GM18868 (cell line): ENCODE measurements around the gene TMBIM6.
"Not testable (repeated sequence)": the region's sequence is repeated elsewhere in the genome, so short reads cannot be mapped to it uniquely, and the experiment has no call there.

Experiments
- ATAC-seq: cut with Tn5 transposase; IDR thresholded peaks from one replicate; pipeline ENCODE4 v1.9.1; 2021; ENCODE audit warnings: mild to moderate bottlenecking, moderate library complexity; ENCODE audit not compliant: unreplicated experiment

Gene TMBIM6, protein sequence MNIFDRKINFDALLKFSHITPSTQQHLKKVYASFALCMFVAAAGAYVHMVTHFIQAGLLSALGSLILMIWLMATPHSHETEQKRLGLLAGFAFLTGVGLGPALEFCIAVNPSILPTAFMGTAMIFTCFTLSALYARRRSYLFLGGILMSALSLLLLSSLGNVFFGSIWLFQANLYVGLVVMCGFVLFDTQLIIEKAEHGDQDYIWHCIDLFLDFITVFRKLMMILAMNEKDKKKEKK

DNA sequence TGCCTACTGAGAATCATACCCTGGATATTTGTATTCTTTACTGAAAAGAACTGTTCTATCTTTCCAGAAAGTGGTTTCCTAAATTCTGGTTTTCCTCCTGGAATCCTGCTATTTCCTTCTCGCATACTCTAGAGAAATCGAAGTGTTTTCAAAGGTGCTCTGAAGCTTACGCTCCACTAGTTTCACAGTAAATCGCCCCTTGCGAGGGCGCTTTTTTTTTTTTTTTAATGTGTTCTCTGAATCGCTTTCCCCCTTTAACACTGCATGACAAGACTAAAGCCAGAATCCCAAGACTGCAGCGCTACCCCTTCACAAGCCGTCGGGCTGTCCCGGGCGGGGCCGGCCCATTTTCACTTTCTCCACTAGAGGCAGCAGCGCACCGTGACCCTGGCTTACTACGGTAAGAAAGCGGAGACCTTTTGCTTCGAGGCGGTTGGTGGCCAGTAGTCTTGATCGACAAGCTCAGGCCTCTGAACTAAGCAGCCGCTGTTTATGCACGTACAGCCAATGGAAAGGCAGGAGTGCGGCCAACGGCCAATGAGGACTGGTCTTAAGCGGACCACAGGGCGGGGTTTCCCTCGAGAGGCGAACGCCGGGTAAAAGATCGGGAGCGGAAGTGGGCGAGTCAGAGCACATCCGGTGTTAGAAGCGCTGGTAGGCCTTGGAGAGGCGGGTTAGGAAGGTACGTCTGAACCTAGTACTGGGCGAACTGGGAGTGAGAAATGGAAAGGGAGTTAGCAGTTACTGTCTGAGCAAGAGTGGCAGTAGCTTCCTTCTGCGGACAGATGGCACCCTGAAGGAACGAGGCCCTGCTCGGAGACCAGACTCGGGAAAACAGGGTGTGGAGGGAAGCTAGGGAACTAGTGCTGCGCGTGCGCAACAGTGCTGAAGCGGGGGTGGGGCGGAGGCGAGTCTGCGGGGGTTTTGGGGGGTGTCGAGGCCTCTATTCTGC is at the start of gene TMBIM6:
TSS of gene TMBIM6 (plus strand) at position 628 of the 952 bp plus-strand sequence. CDS start 10,937 bp downstream, outside the sequence.
- peak; percentile 94 for ATAC-seq

DNA sequence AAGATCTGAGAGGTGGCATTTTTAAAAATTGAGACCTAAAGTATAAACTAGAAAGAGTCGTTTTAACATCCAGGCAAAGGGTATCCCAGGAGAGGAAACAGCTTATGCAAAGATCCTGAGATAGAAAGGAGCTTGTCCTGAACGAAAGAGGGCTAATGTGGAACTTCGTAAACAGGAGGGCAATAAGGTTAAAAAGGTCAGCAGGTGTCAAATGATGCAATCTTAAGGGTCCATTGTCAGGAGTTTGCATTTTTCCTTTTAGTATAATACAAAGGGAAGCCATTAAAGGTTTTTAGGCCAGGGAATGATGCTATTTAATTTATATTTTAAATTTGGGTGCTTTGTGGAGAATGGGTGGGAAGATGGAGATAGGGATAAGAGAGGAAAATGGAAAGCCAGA is 48.5 kb upstream of the TMBIM6 start:
- ATAC-seq: no peak

DNA sequence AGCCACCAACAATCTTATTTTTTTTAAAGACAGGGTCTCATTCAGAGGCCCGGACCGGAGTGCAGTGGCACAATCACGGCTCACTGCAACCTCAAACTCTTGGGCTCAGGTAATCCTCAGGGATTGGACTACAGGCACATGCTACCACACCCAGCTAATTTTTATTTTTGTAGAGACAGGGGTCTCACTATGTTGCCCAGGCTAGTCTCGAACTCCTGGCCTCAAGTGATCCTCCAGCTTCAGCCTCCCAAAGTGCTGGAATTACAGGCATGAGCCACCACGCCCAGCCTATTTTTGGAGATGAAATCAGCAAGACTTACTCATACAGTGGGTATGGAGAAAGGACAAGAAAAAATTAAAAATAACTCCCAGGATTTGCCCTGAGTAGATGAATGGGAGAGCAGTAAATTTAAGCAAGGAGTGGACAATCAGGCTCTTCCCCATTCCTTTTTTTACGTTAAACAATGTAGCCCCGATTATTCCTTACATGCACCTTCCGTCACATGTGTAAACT is 47.4 kb upstream of the TMBIM6 start:
- ATAC-seq: no peak

DNA sequence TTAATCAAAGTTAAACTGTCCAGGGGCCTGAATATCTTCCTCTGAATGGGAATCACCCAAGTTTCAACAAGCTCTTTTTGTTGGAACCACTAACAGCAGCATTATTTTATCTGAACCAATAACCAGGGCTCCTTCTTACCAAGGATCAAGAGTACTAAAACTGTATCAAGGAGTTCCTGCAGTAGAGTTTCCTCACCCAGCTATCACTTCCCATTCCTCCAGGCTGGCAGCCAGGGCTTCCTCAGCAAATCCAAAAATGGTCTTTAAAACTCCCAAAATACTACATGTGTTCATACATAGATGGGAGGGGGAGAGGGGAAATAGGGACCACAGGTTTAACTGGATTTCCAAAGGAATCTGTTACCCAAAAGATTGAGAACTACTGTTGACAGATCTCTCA is 44.6 kb upstream of the TMBIM6 start:
- no peak for ATAC-seq

DNA sequence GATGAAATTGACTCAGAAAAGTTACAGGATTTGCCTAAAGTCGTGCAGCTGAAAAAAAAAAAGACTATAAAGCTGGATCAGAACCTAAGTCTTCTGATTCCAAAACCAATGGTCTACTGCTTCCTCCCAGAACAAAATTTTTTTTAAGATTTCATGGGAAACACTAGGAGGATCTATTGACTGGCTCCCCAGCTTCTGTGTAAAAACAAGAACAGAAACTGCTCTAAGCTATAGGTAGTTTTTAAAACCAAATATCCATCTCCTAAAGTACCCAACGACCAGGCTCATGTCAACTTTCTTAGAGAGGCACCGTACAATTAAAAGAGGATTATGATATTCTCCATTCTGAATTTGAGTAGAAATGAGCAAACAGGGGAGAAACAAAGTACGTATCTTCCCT is 43.5 kb upstream of the TMBIM6 start:
- no peak for ATAC-seq

DNA sequence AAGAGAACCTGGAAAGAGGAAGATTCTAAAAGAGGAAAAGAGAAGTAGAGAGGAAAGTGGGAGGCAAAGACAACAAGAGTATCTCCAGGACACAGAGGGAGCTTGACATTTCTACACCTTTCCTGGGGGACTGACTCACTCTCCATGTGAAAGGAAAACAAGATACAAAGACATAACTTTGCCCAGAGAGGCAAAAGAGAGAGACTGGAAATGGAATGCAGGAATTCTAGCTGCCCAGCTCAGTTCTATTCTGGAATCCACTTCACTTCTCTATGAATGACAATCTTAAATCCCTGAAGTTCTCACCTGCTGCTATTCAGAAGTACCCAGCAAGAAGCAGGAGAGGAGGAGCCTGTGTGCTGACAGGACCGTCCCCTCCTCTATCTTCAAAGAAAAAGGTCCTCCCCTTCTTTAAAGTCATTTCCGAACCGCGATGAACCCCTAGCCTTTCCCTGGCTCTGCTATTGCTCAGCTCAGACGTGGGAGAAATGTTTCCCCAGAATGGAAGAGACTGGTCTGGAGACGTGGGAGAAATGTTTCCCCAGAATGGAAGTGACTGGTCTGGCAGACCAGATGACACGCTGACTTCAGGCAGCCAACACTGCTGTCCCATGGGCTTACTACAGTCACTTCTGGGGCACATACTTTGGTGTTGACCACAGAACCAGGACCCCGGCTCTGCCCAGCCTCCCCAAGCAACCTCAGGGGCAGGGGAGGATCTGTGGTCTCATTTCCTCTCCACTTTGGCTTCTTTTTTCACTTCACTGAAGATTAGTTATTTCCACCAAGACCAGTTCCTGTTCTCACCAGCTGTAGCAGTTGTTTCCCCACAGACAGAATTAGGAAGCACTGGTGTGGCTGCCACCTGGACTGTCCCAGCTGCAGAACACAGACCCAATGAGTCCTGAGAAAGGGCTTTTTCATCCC is 42.5 kb upstream of the TMBIM6 start:
- ATAC-seq: peak; percentile 78

DNA sequence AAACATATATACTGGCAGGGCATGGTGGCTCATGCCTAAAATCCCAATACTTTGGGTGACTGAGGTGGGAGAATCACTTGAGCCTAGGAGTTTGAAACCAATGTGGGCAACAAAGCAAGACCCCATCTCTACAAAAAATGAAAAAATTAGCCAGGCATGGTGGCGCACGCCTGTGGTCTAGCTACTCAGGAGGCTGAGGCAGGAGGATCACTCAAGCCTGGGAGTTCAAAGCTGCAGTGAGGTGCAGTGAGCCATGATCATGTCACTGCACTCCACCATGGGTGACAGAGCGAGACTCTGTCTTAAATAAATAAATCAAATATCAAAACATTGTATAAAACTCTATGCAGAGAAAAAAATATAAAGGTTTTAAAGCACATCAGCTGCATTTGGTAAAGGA is 39.3 kb upstream of the TMBIM6 start:
- ATAC-seq: no peak

DNA sequence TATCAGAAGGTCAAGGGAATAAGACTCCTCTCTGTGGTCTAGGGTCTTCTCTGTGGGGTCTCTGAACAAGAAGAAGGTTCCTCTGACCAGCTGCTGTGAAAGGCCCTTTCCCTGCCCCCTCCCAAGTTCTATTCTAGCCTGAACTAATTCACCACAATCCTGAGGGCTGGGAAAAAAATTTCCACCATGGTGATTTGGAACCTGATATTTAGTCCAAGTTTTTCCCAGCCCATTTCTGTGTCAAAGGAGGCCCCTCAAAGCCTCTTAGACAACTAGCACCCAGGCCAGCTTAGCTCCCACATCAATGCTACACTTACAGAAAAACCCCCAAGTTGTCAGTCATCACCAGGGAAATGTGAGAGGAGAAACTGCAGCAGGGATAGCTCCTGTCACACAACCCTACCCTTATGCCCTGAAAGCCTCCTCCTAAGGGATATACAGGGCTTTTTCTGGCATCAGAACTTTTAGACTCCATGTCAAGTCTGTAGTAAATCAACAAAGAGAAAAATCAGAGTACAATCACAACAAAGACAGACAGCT is 38.6 kb upstream of the TMBIM6 start:
- no peak for ATAC-seq

DNA sequence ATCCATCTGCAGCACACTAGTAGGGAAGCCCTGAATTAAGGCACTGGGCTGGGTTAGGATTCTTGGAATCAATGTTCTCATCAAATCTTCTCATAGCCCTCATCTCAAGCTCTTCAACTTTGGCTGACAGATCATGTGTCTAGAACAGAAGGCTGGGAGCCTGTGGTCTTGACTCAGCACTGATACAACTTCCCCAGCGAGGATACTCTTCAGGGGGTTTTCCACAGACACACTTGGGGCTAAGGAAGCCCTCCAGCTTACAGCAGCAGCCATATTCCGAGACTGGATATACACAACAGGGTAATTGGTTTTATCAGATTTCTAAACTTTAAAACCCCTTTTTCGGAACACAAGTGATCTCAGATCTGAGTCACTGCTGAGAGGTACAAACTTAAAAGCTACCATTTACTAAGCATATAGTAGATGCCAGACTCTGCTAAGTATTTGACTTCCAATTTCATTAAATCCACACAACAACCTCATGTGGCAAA is 37.7 kb upstream of the TMBIM6 start:
- no peak for ATAC-seq

DNA sequence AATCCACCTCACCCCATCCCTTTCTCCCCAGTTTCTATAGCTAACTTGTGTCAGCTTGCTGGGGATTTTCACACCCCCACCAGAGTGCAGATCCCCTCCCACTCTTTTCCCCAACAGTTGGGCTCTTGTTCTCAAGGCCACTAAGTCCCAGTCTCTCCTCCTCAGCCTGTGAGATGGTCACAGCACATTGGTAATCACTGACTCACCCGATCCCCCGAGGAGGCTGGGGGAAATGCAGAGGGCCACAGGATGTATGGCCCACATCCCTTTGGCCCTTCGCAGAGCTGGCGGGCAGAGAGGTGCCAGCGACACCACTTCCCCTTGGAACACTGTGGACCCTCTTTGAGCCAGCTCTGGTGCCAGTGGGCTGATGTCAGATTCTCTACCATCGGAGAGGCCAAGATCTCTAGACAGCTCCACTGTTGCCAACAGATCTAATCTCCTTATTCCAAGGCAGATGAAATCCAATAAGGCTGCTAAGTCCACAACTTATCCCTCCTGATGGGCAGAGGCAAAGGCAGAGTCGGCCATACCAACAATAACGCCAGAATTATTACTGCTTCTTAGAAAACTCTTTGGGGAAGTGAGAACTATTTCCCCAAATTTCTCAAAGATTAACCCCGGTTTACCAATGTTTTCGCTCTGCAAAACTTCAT is 35.8 kb upstream of the TMBIM6 start:
- no peak for ATAC-seq

DNA sequence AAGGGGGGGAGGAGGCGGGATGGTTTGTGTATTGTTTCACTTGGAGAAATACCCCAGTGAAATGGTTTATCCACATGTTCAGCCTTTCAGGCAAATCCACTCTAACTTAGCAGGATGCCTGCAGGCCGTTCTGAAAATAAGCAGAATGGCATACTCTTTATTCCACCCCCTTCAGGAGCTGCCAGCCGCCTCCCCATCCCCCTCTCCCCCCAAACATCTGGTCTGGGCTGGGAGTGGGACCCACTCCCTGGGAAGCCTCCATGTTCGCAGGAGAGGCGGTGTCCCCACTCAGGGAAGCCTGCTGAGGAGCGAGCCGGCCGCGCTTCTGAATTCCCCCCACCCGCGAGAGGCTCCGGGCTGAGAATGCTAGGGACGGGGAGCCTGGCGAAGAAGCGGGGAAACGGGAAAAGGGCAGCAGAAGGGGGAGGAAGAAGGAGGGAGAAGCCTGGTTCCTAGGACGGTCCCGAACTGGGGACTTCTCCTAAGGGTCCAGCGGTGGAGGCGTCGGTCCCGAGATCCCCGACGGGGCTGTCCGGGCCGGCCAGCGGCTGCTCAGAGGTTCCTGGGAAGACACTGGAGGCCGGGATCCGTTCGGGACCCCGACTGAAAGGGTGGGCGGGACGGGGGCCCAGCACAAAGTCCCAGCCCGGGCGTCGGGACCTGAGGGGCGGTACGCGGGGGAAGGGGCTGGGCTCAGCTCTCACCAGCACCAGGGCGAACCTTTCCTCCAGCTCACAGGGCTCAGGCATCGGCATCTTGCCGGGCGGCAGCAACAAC is 34.8 kb upstream of the TMBIM6 start:
- peak; percentile 16 for ATAC-seq

DNA sequence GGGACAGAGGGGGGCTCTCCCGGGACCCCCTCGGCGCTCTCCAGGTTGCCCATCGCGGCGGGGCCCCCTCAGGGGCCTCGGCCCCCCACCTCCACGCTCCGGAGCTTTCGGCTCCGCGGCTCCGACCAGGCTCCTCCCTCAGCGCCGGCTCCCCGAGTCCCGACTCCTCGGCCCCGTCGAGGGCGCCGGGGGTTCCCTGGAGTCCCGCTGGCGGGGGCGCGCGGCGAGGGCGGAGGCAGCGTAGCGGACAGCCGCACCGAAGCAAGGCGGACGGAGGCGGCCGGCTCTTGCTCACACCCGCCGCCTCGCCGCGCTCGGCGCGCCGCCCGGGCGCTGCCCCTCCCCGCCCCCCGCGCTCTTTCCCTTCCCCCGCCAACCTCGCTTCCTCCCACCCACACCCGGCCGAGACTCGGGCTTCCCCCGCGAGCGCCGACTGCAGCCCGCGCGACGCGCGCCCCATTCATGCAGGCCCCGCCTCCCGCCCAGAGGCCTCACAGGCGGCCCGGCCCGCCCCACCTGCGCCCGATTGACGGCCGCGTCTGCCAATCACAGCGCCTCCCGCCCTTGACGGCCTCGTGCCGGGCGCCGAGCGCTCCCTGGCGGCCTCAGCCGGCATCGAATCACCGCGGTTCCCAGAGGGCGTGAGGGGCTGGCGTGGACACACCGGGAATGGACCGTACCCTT is 34.1 kb upstream of the TMBIM6 start, which contains the start of gene FMNL3:
TSS of gene FMNL3 (minus strand) at position 278 of the 684 bp plus-strand sequence. CDS start at position 53, 225 bp downstream.
- peak; percentile 79 for ATAC-seq

DNA sequence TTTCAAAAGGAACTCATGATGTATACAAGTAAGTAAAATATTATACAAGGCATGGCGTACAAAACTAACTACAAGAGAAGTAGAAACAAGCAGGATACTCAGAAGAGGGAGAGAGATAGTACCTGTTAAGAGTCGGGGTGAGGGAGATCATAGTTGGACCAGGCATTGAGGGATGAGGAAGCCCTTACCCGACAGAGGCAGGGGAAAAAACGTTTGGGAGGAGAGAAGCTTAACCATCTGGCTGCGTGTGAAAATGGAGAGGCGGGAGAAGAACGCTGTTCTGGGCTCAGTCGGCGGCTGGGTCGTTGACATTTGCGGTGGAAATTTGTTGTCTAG is 33.6 kb upstream of the TMBIM6 start:
- ATAC-seq: no peak

DNA sequence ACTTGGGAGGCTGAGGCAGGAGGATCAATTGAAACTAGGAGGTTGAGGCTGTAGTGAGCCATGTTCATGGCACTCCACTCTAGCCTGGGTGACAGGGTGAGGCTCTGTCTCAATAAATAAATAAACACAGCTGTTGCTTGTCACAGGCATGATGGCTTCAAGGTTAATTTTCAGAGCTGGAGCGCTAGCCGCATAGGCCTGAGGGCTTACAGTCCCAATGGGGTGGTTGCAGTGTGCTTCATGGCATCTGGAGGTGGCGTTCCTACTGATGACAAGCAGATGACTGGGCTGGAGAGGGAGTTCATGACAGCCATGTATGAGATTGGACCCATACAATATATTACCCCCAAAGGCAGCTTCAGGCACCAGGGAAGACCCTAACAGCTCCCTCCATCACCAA is 32.5 kb upstream of the TMBIM6 start:
- ATAC-seq: no peak

DNA sequence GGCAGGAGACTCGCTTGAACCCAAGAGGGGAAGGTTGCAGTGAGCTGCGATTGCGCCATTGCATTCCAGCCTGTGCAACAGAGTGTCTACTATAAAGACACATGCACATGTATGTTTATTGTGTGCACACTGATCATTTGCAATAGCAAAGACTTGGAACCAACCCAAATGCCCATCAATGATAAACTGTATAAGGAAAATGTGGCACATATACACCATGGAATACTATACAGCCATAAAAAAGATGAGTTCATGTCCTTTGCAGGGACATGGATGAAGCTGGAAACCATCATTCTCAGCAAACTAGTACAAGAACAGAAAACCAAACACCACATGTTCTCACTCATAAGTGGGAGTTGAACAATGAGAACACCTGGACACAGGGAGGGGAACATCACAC is 27.4 kb upstream of the TMBIM6 start:
- ATAC-seq: not testable (repeated sequence)

DNA sequence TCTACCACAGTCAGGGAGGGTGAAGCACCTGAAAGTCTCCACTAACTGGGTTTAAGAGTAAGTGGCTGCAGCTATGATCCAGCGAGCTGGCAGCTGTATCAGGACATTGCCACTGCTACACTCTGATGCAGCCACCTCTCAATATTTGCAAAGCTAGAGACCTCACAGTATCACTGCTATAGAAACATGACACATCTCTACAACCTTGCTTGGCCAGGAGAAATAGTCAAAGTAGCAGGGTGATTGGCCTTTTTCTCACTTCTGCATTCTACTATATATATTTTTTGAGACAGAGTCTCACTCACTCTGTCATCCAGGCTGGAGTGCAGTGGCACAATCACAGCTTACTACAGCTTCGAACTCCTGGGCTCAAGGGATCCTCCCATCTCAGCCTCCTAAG is 24.8 kb upstream of the TMBIM6 start:
- ATAC-seq: peak; percentile 84

DNA sequence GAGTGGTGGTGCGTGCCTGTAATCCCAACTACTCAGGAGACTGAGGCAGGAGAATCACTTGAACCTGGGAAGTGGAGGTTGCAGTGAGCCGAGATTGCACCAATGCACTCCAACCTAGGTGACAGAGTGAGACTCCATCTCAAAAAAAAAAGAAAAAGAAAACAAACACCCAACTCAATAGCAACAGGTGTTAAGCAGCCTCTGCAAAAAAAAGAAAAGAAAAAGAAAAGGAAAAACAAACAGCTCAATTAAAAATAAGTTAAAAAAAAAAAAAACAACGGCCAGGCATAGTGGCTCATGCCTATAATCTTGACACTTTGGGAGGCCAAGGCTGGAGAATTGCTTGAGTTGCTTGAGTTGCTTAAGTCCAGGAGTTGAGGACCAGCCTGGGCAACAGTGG is 23.6 kb upstream of the TMBIM6 start:
- not testable (repeated sequence) for ATAC-seq

DNA sequence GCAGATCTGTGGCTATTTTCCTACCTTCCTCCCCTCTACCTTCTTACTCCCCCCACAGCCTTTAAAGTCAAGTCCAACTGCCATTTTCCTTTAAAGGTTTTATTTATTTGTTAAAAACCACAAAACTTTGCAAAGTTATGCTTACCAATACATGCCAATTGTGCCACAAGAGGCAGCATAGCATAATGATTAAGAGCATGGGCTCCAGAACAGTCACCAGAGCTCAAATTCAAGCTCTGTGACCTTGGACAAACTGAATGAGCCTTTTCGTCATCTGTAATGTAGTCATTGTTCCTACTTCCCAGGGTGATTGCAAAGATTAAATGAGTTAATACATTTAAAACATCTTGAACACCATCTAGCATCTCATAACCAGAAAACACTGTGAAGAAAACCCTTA is 21.1 kb upstream of the TMBIM6 start:
- no peak for ATAC-seq

DNA sequence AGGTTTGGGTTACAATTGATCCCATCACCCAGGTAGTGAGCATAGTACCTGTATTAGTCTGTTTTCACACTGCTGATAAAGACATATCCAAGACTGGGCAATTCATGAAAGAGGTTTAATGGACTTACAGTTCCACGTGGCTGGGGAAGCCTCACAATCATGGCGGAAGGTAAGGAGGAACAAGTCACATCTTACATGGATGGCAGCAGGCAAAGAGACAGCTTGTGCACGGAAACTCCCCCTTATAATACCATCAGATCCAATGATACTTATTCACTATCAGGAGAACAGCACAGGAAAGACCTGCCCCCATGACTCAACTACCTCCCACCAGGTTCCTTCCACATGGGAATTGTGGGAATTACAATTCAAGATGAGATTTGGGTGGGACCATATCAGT is 20.0 kb upstream of the TMBIM6 start:
- ATAC-seq: not testable (repeated sequence)
